HG03469 (cell line): Measurements from ENCODE around the gene SLC12A9.
A peak's percentile ranks its signal among the peaks of the same experiment; 100 is the strongest.

Experiments used
- ATAC-seq: cut with Tn5 transposase; IDR thresholded peaks from one replicate; pipeline ENCODE4 v1.9.1; 2021; ENCODE audit warnings: mild to moderate bottlenecking, moderate library complexity, moderate number of reproducible peaks; ENCODE audit not compliant: unreplicated experiment

The SLC12A9 gene

DNA sequence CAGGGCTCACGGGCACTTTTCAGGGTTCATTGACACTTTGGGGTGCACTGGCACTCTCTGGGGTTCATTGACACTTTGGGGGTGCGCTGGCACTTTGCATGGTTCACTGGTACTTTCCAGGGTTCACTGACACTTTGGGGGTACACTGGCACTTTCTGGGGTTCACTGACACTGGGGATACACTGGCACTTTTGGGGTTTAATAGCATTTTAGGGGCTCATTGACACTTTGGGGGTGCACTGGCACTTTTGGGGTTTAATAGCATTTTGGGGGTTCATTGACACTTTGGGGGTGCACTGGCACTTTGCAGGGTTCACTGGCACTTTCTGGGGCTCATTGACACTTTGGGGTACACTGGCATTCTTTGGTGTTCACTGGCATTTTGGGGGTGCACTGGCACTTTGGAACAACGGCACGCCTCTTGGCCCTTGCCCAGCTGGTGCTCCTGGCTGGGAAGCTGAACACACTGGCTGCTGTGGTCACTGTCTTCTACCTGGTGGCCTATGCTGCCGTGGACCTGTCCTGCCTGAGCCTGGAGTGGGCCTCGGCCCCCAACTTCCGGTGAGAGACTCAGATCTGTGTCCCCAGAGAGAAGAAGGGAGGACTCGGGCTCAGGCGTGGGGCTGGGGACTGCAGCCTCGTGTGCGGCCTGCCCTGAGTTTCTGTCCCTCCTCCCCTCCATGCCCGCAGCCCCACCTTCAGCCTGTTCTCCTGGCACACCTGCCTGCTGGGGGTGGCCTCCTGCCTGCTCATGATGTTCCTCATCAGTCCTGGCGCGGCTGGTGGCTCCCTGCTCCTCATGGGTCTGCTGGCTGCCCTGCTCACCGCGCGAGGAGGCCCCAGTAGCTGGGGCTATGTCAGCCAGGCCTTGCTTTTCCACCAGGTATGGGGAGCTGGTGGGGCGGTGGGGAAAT is 8.4 kb downstream of the SLC12A9 start:
- ATAC-seq = no peak

DNA sequence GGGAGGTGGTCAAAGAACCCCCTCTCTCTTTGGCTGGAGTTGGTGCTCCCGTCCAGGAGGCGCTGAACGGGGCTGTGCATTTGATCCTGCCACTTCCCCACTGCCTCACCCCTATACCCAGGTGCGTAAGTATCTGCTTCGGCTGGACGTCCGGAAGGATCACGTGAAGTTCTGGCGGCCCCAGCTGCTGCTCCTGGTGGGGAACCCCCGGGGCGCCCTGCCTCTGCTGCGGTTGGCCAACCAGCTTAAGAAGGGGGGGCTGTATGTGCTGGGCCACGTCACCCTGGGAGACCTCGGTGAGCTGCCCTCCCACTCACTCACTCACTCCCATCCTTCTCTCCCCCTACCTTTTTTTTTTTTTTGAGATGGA is 9.1 kb downstream of the SLC12A9 start:
- ATAC-seq = no peak

DNA sequence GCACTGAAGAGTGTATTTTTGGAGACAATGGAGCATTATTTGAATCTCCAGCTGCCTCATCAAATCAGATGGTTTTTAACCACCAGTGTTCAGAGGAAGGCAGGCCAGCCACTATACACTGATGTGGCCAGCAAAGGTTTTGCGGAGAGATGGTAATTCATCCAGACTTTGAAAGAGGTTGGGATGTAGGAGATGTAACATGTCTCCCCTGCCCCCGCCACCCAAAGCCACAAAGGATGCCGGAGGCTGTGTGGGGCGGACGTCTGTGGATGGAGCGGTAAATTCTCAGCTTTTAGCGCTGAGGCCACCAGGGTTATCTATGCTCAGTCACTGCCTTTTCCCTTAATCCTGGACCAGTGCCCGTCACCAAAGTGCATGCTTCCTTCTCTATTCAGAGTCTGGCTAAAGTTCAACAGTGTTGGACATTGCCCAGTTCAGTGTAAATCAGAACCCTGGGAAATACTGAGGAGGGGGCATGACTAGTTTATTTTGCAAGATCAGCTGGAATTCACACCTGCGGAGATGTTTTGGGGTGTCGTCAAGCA is 11.0 kb downstream of the SLC12A9 start:
- ATAC-seq = no peak

DNA sequence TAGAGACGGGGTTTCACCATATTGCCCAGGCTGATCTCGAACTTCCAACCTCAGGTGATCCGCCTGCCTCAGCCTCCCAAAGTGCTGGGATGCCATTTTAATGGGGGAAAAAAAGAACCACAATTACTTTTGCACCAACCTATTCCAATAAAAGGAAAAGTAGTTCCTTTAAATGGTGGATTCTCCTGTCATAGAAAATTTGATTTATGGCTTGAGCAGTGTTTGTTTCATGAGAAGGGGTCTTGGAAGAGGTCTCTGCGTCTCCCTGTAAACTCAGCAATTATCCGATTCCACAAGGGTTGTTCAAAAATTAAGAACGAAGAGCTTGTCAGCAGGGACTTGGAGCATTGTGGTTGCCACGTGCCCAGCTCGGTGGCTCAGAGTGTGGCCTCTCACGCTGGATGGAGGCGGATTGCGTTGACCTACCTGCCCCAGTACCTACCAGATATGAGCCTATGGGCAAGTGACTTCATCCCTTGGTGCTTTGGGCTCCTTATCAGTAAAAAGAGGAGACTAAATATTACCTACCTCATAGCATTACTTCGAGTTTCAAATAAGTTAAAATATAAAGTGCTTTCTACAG is 11.8 kb downstream of the SLC12A9 start:
- ATAC-seq = no peak

DNA sequence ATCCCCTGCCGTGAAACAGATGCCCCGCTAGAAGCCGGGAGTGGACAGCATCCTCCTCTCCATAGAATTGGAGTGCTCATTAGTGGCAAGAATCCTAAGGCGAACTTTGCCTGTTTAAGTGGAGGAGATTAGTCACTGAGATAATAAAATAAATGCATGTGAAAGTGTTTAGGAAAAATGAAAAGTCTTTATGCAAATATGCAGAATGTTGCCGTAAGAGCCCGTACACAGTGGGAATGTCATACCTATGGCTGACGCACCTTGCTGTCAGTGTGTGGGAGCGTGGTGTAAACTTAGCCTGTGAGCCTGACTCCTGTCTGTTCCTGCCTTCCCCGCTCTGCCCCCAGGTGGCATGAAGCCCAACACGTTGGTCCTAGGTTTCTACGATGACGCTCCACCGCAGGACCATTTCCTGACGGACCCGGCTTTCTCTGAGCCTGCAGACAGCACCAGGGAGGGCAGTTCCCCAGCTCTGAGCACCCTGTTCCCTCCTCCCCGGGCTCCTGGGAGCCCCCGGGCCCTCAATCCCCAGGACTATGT is 12.9 kb downstream of the SLC12A9 start:
- ATAC-seq = no peak

DNA sequence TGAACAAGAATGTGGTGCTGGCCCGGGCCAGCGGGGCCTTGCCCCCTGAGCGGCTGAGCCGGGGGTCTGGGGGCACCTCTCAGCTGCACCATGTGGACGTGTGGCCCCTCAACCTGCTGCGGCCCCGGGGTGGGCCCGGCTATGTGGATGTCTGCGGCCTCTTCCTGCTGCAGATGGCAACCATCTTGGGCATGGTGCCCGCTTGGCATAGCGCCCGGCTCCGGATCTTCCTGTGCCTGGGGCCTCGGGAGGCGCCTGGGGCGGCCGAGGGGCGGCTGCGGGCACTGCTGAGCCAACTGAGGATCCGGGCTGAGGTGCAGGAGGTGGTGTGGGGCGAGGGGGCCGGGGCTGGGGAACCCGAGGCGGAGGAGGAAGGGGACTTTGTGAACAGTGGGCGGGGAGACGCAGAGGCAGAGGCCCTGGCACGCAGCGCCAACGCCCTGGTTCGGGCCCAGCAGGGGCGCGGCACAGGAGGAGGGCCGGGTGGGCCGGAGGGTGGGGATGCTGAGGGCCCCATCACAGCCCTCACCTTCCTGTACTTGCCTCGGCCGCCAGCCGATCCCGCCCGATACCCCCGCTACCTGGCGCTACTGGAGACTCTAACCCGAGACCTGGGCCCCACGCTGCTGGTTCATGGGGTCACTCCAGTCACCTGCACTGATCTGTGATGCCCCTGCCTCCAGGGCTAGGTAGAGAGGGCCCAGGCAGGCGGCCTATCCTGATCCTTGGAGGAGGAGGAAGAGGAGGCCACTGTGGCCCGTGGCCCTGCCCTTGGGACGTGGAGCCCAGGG is 13.6 kb downstream of the SLC12A9 start:
- no peak for ATAC-seq

DNA sequence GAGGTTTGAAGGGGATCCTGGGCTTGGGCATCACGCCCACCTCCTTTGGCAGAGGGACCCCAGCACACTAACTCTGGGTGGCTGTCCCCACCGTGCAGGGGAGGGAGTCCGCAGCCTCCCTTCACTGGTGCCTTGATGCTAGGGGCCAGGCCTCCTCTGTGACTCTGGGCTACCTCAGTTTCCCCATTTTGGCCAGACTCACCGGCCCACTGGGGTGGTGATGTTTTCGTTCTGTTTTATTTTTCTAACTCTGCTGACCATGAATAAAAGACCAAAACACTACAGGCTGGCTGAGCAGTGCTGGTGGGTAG is 14.2 kb downstream of the SLC12A9 start:
- no peak for ATAC-seq

DNA sequence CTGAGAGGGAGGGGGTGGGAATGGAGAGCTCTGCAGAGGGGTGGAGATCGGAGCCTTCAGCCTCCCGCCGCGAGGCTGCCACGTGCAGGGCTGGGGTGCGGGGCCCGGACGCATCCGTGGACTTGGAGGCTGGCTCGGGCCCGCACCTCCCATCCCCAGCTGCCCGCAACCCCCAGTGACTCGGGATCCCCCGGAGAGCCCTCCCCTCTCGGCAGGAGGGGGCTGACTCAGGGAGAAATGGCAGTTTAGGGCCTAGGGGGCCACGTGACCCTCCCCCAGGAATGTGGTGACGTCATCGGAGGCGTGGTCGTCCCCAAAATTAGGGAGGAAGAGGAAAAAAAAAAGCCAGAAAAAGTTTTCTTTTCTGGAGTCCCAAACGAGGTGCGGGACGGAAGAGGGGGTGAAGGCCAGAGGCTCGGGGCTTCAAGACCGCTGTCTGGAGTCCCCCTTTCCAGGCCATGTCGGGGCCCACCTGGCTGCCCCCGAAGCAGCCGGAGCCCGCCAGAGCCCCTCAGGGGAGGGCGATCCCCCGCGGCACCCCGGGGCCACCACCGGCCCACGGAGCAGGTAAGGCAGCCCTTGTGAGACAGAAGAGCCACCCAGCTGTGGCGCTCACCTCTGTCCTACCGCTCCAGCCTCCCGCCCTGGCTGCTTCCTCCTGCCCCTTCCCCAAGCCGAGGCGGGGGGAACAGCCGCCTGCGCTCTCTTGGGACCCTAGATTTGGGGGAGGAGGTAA is 14.7 kb downstream of the SLC12A9 start, which contains the start of gene TRIP6:
TSS of gene TRIP6 (plus strand) at position 348 of the 736 bp plus-strand sequence. CDS start at position 459, 111 bp downstream.
- ATAC-seq = no peak

DNA sequence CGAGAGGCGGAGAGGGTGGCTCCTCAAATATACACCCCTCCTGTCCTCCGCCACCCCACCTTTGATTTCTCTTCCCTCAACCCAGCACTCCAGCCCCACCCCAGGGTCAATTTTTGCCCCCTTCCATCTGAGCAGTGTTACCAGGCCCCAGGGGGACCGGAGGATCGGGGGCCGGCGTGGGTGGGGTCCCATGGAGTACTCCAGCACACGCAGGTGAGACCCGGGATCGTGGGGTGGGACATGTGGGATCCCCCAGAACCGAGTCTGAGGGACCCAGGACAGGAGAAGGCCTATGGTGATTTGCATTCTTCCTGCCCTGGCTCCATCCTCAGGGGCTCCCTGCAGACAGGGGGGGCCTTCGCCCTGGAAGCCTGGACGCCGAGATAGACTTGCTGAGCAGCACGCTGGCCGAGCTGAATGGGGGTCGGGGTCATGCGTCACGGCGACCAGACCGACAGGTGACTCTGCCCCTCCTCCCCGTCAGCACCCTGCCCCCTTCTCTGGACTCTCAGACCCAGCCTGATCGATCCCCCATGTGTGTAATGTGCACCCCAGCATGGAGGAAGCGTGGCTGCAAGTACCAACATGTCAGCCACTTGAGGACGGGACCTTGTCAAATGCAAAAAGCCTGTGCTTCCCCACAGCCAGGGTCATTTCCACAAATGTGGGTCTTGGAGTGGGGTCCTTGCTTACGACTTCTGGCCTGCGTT is 15.4 kb downstream of the SLC12A9 start:
- ATAC-seq = no peak

DNA sequence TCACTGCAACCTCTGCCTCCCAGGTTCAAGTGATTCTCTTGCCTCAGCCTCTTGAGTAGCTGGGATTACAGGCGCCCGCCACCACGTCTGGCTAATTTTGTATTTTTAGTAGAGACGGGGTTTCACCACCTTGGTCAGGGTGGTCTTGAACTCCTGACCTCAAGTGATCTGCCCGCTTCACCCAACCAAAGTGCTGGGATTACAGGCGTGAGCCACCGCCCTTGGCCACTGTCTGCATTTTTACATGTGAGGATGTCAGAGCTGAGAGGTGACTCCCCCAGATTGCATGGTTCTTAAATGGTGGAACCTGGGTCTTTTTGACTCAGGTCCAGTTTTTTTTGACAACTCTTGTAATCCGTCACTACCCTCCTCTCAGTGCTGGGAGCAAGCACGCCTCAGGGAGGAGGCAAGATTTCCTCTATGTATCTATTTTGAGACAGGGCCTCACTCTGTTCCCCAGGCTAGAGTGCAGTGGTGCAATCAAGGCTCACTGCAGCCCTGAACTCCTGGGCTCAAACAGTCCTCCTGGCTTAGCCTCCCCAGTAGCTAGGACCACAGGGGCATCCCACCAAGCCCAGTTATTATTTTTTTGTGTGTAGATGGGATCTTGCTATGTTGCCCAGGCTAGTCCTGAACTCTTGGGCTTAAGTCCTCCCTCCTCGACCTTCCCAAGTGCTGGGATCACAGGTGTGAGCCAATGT is 21.2 kb downstream of the SLC12A9 start:
- ATAC-seq = no peak

DNA sequence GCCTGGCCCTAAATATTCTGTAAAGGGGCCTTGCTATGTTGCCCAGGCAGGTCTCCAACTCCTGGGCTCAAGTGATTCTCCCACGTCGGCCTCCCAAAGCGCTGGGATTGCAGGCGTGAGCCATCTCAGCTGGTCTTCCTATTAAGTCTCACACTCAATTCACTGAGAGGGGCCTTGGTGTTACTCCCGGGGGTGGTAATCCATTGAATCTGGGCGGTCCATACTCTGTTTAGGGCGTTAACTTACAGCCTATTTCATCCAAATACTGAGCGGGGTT is 21.7 kb downstream of the SLC12A9 start:
- no peak for ATAC-seq

DNA sequence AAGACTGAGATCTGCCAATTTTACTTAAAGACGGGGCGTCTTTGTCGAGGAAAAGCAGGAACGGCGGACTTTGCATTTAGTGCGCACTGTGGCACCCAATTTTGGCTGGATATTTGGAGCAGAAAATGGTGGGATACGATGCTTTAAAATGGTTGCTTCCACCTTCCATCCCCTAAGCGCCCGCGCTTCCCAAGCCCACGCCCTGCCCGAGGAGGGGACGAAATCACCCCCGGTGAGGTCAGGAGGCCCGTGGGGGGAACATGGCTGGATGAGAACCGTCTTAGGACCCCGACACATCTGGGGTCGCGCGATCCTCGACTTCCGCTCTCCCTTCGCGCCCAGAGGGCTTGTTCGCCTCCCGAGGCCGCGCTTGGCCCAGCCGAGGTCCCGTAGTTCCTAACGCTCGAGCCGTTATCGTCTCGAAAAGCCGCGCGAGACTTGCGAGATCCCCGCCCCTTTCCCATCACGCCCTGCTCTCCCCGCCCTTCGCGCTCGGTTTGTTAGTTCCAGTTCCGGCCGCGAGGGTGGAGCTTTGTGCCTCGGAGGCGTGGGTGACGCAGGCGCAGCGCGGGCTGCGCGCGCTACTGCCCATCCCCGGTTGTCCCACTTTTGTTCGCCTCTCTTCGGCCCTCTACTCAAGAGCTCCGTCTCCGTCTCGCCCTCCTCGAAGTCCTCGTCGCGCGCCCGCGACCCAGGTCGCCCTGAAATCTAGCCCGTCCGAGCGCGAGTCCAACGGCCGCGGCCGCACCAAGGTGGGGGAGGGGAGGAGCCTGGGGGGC is 22.3 kb downstream of the SLC12A9 start, which contains the start of gene SRRT:
TSS of gene SRRT (plus strand) at position 527 of the 779 bp plus-strand sequence. CDS start 488 bp downstream, outside the sequence.
- peak; percentile 64 for ATAC-seq

DNA sequence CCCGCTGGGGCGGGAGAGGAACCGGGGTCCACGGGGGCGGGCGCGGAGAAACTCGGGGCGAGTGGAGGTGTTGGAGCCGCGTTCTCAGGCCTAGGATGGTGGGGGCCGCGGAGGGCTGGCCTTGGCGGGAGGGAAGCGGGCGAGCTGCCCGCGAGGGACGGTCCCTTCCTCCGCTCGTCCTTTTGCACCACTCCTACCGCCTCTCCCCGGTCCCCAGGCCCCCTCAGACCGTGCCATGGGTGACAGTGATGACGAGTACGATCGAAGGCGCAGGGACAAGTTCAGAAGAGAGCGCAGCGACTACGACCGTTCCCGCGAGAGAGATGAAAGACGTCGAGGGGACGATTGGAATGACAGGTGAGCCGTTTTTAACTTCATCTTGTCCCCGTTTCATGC is 22.8 kb downstream of the SLC12A9 start:
- ATAC-seq = no peak

DNA sequence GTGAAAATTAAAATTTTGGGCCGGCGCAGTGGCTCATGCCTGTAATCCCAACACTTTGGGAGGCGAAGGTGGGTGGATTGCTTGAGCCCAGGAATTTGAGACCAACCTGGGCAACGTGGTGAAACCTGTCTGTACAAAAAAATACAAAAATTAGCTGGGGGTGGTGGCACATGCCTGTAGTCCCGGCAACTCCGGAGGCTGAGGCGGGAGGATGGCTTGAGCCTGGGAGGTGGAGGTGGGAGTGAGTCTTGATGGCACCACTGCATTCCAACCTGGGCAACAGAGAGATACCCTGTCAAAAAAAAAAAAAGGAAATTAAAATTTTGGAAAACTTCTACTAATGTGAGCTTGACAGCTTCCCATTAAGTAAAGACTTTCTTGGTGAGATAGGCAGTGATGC is 25.5 kb downstream of the SLC12A9 start:
- ATAC-seq = no peak

DNA sequence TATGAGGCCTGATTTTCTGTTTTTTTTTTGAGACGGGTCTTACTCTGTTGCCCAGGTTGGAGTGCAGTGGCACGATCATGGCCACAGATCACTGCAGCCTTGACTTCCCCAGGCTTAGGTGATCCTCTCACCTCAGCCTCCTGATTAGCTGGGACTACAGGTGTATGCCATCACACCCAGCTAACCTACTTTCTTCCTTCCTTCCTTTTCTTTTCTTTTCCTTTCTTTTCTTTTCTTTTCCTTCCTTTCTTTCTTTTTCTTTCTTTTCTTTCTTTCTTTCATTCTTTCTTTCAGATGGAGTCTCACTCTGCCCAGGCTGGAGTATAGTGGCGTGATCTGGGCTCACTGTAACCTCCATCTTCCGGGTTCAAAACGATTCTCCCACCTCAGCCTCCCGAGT is 26.2 kb downstream of the SLC12A9 start:
- ATAC-seq = no peak

DNA sequence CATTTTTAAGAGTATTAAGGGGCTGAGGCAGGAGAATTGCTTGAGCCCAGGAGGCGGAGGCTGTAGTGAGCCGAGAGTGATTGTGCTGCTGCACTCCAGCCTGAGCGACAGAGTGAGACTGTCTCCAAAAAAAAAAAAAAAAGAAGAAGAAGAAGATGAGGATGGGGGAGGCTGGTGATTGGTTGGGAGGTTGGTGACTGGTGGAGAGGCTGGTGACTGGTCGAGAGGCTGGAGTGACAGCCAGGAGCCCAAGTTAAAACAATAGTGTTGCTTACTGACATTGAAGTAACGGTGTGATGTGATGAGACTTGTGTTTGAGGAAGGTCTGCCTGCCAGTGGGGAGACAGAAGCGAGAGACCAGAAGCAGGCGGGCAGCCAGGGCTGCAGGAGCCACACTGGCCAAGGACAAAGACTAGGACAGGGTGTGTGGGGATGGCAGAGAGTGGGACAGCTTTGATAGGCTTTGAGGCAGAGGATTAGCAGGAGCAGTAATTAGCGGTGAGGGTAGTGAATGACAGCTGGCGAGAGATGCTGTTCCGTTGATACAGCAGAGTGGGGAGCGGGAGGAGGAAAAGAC is 27.3 kb downstream of the SLC12A9 start:
- no peak for ATAC-seq

DNA sequence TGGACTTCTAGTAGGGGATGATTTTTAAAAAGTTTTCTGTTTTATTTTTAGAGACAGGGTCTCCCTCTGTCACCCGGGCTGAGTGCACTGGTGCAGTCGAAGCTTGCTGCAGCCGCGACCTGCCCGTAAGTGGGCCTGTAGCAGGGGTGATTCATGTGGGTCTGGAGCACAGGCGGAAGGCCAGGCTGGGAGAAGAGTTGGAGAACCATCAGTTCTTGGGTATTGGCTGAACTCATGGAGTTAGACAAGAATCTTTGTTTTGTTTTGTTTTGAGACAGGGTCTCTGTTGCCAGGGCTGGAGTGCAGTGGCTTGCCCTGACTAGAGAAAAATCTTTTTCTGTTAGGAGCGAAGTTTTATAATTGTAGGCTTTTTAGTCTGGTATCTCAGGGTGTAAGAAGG is 28.1 kb downstream of the SLC12A9 start:
- ATAC-seq = no peak

DNA sequence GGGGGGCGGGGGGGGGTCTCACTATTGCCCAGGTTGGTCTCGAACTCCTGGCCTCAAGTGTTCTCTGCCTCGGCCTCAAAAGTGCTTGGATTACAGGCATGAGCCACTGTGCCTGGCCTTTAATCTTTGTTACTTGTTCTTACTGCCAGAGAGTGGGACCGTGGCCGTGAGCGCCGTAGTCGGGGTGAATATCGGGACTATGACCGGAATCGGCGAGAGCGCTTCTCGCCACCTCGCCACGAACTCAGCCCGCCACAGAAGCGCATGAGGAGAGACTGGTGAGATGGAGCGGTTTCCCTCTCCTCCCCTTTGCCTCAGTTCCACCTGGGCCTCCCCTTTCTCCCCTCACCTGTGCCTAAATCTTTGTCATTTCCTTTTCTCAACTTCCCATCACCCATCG is 28.6 kb downstream of the SLC12A9 start:
- no peak for ATAC-seq
